ENCODE data around the gene HHAT. TPM values are rescaled to one million over a fixed set of nuclear protein-coding genes. Genes with fewer than 3 reads are reported as not detected.

Gene HHAT
- polyA plus RNA-seq, 2 of the 4 experiments (the other 2 are of a cell fraction): 3.8 to 4.5 TPM

DNA sequence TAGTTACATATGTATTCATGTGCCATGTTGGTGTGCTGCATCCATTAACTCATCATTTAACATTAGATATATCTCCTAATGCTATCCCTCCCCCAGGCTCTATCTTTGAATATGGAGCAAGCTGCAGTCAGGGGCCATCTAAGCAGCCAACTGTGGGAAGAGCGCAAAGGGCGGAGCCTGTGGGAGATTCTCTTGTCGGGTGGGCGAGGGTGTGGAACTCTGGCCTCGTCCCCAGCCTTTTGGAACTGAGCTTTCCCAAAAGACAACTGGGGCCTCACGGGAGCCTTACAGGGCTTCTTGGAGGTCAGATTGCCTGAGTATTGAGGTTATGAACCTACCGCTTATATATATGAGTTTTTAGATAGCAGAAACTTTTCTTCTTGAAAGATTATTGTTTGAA is 117.2 kb downstream of the HHAT start:
- CTCF ChIA-PET: interaction anchor here (1.0 to 9.1 kb wide), 8 partner anchors 37 to 1068 kb away, joined by 3 to 270 read pairs (median 17); partner anchors contain the start of gene KCNH1
- peak overlapping the region; percentile 47; the same call in 2 of the 3 replicates for H3K4me2 ChIP-seq
- peaks cover 33% of the 10 kb centered on the region for H3K4me1 ChIP-seq
- TF ChIP-seq KDM1A (IDR thresholded peaks at IDR 0.05; ENCODE audit: low read depth) (no peak), EP300 (IDR thresholded peaks at IDR 0.05) (no peak), CHD2 (IDR thresholded peaks at IDR 0.05; ENCODE audit: low read length, partially characterized antibody) (no peak), FOXS1 (CRISPR knock-in tag; IDR thresholded peaks at IDR 0.05) (no peak), POLR2AphosphoS2 (conservative IDR thresholded peaks at IDR 0.05; ENCODE audit: low read length) (no peak), RAD21 (conservative IDR thresholded peaks at IDR 0.05 in 1 of 2, IDR thresholded peaks at IDR 0.05 in 1 of 2) (no peak), NR3C1 (IDR thresholded peaks at IDR 0.05) (no peak), HOXA7 (CRISPR knock-in tag; IDR thresholded peaks at IDR 0.05) (no peak), POLR2A (IDR thresholded peaks at IDR 0.05; ENCODE audit: low read length) (no peak), JUN (IDR thresholded peaks at IDR 0.05) (no peak), MYC (IDR thresholded peaks at IDR 0.05; ENCODE audit: borderline replicate concordance, low read length) (no peak)
- ATAC-seq: no peak
- H3K9me3 ChIP-seq: no peaks in the 10 kb centered on the region
- DNase-seq (ENCODE audit: low read depth in 1 of 2, low spot score in 1 of 2): no peak
- POLR2A ChIA-PET: no interaction called here
- 84% methylated on average over 7 of the region's 7 CpGs for whole genome bisulfite sequencing (ENCODE audit: missing lambda C conversion rate)
- peak overlapping the region; percentile 35 to 72; a peak in 4 of 6 replicates for H3K27ac ChIP-seq
- no peak overlapping the region for H3K4me3 ChIP-seq
- no peak for FAIRE-seq

DNA sequence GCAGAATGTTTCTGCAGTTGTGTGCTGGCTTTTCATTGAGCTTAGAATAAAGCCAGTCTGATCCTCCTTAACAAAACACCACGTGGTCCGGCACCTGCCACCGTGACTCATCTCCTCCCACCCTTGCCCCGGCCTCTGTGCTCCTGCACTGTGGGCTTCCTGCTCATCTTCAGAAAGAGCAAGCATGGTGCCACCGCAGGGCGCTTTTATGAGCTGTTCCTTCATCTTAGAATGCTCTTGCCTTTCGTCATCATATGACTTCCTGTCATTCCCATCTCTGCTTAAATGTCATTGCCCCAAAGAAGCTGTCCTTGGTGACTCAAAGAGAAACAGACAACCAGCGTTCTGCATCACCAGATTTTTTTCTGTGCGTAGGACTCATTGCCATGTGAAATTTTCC is 117.8 kb downstream of the HHAT start:
- H3K4me3 ChIP-seq: no peak overlapping the region
- 0 out of 6 replicates have a peak, but pooled peaks of 1 of the 2 experiments have one; percentile 19 for ATAC-seq
- DNase-seq (ENCODE audit: low read depth in 1 of 2, low spot score in 1 of 2): no peak
- no peaks in the 10 kb centered on the region for H3K9me3 ChIP-seq
- ChIA-PET POLR2A (interaction anchor here (1.2 to 3.0 kb wide), 2 partner anchors 73 to 687 kb away, joined by 5 to 15 read pairs; partner anchors contain the start of gene KCNH1), CTCF (interaction anchor here (1.0 to 9.1 kb wide), 10 partner anchors 37 to 1068 kb away, joined by 3 to 270 read pairs (median 8); partner anchors contain the start of gene KCNH1)
- WGBS (ENCODE audit: missing lambda C conversion rate): 50% methylated on average over 9 of the region's 9 CpGs
- peak overlapping the region; percentile 47; the same call in 2 of the 3 replicates for H3K4me2 ChIP-seq
- peaks cover 30% of the 10 kb centered on the region for H3K4me1 ChIP-seq
- no peak for FAIRE-seq
- H3K27ac ChIP-seq: peak overlapping the region; percentile 35 to 72; a peak in 5 of 6 replicates
- TF ChIP-seq KDM1A (IDR thresholded peaks at IDR 0.05; ENCODE audit: low read depth): no peak
- no peak for TF ChIP-seq HDAC2 (IDR thresholded peaks at IDR 0.05)
- TF ChIP-seq TP53 (CRISPR knock-in tag; IDR thresholded peaks at IDR 0.05): no peak

DNA sequence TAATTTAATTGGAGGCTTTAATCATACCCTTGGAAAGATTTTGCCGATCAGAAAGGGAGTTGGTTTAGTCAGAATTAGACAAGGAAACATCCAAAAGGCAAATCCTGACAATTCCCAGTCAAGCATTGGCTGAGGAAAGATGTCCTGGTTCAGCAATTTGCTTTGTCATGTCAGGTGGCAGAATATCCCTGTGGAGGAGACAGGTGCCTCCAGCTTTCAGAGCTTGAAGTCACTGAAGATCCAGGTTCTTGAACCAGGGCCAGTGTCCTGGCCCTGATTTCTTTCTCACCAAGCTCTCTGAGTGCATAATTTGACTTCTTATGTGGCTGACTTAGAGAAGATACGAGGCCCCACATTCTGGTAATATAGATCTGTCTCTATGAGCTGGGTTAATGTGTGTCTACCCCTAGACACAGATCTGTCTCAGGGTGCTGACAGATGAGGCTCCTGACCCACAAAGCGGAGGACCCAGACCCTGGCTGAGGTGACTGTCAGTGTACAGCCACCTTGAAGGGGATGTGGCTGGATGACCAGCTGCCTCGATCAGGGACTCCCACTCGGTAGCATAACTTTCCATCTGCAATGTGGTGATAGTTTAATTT is 118.9 kb downstream of the HHAT start:
- ChIA-PET POLR2A (interaction anchor here (1.1 to 3.0 kb wide), 3 partner anchors 8 to 686 kb away, joined by 4 to 15 read pairs (median 5); partner anchors contain the start of gene KCNH1), CTCF (interaction anchor here (0.6 to 9.1 kb wide), 46 partner anchors 8 to 1213 kb away, joined by 3 to 270 read pairs (median 4); partner anchors contain the start of gene KCNH1)
- DNase-seq (ENCODE audit: low read depth in 1 of 2, low spot score in 1 of 2): no peak

DNA sequence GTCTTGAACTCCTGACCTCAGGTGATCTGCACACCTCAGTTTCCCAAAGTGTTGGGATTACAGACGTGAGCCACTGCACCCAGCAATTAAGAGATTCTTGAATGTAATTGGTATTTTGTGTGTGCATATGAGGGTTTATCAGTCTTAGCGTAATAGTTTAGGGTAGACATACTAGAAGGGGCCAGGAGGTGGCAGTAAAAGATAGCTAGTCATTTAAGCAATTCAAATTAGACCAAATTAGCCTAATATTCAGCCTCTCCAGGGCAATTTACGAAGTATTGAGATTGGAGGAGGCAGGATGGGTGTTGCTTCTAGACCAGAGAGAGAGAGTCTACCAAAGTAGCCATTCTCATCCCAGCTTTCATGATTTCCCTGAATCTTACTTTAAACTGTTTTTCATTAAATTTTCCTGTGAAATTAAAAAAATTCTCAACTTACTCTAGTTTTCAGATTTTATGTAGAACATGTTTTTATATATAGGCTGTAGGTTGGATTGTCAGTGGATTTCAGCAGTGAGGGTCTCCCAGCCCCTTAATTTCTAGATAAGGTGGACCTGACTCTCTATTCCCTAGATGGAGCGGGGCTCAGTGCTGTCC is 119.7 kb downstream of the HHAT start:
- POLR2A ChIA-PET: interaction anchor here (1.1 to 3.0 kb wide), 2 partner anchors 9 to 685 kb away, joined by 4 to 15 read pairs; partner anchors contain the start of gene KCNH1
- Histone ChIP-seq H3K4me2 (no peak overlapping the region), H3K9me3 (no peaks in the 10 kb centered on the region), H3K4me3 (no peak overlapping the region), H3K27ac (peak overlapping the region; percentile 18 to 72; a peak in 4 of 6 replicates), H3K4me1 (peaks cover 30% of the 10 kb centered on the region)
- CTCF ChIA-PET: interaction anchor here (0.6 to 9.1 kb wide), 55 partner anchors 9 to 1784 kb away, joined by 3 to 270 read pairs (median 4); partner anchors contain the start of gene KCNH1
- TF ChIP-seq, protein P1, sequence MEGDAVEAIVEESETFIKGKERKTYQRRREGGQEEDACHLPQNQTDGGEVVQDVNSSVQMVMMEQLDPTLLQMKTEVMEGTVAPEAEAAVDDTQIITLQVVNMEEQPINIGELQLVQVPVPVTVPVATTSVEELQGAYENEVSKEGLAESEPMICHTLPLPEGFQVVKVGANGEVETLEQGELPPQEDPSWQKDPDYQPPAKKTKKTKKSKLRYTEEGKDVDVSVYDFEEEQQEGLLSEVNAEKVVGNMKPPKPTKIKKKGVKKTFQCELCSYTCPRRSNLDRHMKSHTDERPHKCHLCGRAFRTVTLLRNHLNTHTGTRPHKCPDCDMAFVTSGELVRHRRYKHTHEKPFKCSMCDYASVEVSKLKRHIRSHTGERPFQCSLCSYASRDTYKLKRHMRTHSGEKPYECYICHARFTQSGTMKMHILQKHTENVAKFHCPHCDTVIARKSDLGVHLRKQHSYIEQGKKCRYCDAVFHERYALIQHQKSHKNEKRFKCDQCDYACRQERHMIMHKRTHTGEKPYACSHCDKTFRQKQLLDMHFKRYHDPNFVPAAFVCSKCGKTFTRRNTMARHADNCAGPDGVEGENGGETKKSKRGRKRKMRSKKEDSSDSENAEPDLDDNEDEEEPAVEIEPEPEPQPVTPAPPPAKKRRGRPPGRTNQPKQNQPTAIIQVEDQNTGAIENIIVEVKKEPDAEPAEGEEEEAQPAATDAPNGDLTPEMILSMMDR (IDR thresholded peaks at IDR 0.05): peak; percentile 89
- peak; percentile 92 for TF ChIP-seq RAD21 (conservative IDR thresholded peaks at IDR 0.05 in 1 of 2, IDR thresholded peaks at IDR 0.05 in 1 of 2)
- TF ChIP-seq NPAS2 (CRISPR knock-in tag; IDR thresholded peaks at IDR 0.05; ENCODE audit: borderline replicate concordance): no peak
- TF ChIP-seq SMC3 (IDR thresholded peaks at IDR 0.05): peak; percentile 88
- TF ChIP-seq HDAC2 (IDR thresholded peaks at IDR 0.05): no peak
- FAIRE-seq (peak; percentile 28), ATAC-seq (peak; percentile 59 to 90; a peak in 4 of 6 replicates), DNase-seq (ENCODE audit: low read depth in 1 of 2, low spot score in 1 of 2) (peak; percentile 36 to 58)
- 35% methylated on average over 4 of the region's 4 CpGs for WGBS (ENCODE audit: missing lambda C conversion rate)

More for the DNA sequence above, 118.9 kb downstream of the HHAT start:
- TF ChIP-seq SREBF2 (IDR thresholded peaks at IDR 0.05) (no peak), GATA3 (IDR thresholded peaks at IDR 0.05; ENCODE audit: borderline replicate concordance) (no peak), RAD21 (conservative IDR thresholded peaks at IDR 0.05 in 1 of 2, IDR thresholded peaks at IDR 0.05 in 1 of 2) (no peak)
- Histone ChIP-seq H3K4me3 (no peak overlapping the region), H3K27ac (peak overlapping the region; percentile 8 to 72; a peak in 5 of 6 replicates), H3K4me2 (no peak overlapping the region), H3K9me3 (no peaks in the 10 kb centered on the region), H3K4me1 (peaks cover 30% of the 10 kb centered on the region)
- no peak for FAIRE-seq
- ATAC-seq: peak; percentile 62 to 66; a peak in 4 of 6 replicates
- WGBS (ENCODE audit: missing lambda C conversion rate): 64% methylated on average over 5 of the region's 5 CpGs
